Immature natural killer cell (primary cell): ENCODE measurements around the gene SAMD14. TPM values are rescaled to one million over a fixed set of nuclear protein-coding genes. Genes with fewer than 3 reads are reported as not detected.

Experiments
- DNase-seq, 3 donors: peaks; one replicate each; pipeline ENCODE4 v3.0.0; 2022; ENCODE audit warnings: mixed read lengths in 1 of 3
- H3K27ac Mint-ChIP-seq, 6 donors: one replicate each; pipeline ENCODE4 v1.8.0; 2020; ENCODE audit warnings: mixed read lengths in 6 of 6, mild to moderate bottlenecking in 5 of 6, inconsistent platforms in 4 of 6, moderate library complexity in 3 of 6
- H3K27me3 Mint-ChIP-seq, 3 donors: one replicate each; pipeline ENCODE4 v1.8.0; 2020 to 2021; ENCODE audit warnings: low read depth in 3 of 3, mild to moderate bottlenecking in 3 of 3, mixed read lengths in 3 of 3, moderate library complexity in 3 of 3, inconsistent platforms in 1 of 3
- H3K36me3 Mint-ChIP-seq, 3 donors: one replicate each; pipeline ENCODE4 v1.8.0; 2020; ENCODE audit warnings: mixed read lengths in 3 of 3, inconsistent platforms in 2 of 3, mild to moderate bottlenecking in 2 of 3
- H3K4me1 Mint-ChIP-seq, 2 donors: one replicate each; pipeline ENCODE4 v1.8.0; 2020; ENCODE audit warnings: inconsistent platforms in 2 of 2, mild to moderate bottlenecking in 2 of 2, mixed read lengths in 2 of 2, moderate library complexity in 1 of 2
- H3K4me3 Mint-ChIP-seq, 5 donors: one replicate each; pipeline ENCODE4 v1.8.0; 2020; ENCODE audit warnings: mild to moderate bottlenecking in 5 of 5, mixed read lengths in 5 of 5, inconsistent platforms in 3 of 5, moderate library complexity in 3 of 5
- H3K9me3 Mint-ChIP-seq, 6 donors: one replicate each; pipeline ENCODE4 v1.8.0; 2020; ENCODE audit warnings: mild to moderate bottlenecking in 6 of 6, mixed read lengths in 6 of 6, inconsistent platforms in 4 of 6, moderate library complexity in 3 of 6
- polyA plus RNA-seq, 3 donors: library from polyadenylated mRNA; unstranded; fragments of 300-500 nt; fragmentation: Illumina TruSeq; gene quantifications; one replicate each; pipeline ENCODE4 v1.2.3, GENCODE V29; 2021

The SAMD14 gene
- polyA plus RNA-seq, 3 donors from 2014 or later = 1.2 TPM; not detected in 2

- peak overlapping the region in 2 of 6 donors; percentile 38 to 40 for H3K27ac Mint-ChIP-seq
- DNase-seq = no peak
- H3K4me1 Mint-ChIP-seq = peaks cover 21 to 23% of the 10 kb centered on the region in 2 donors
- peaks cover 8 to 17% (median 16%) of the 10 kb centered on the region in 3 donors for H3K36me3 Mint-ChIP-seq
- peaks cover 0 to 3% (median 0%) of the 10 kb centered on the region in 3 donors for H3K27me3 Mint-ChIP-seq
- H3K9me3 Mint-ChIP-seq = no peaks in the 10 kb centered on the region
- H3K4me3 Mint-ChIP-seq = no peak overlapping the region
These were observed 26.7 kb downstream of the SAMD14 start for GRCh38 chr17:50103252-50103651.

DNA sequence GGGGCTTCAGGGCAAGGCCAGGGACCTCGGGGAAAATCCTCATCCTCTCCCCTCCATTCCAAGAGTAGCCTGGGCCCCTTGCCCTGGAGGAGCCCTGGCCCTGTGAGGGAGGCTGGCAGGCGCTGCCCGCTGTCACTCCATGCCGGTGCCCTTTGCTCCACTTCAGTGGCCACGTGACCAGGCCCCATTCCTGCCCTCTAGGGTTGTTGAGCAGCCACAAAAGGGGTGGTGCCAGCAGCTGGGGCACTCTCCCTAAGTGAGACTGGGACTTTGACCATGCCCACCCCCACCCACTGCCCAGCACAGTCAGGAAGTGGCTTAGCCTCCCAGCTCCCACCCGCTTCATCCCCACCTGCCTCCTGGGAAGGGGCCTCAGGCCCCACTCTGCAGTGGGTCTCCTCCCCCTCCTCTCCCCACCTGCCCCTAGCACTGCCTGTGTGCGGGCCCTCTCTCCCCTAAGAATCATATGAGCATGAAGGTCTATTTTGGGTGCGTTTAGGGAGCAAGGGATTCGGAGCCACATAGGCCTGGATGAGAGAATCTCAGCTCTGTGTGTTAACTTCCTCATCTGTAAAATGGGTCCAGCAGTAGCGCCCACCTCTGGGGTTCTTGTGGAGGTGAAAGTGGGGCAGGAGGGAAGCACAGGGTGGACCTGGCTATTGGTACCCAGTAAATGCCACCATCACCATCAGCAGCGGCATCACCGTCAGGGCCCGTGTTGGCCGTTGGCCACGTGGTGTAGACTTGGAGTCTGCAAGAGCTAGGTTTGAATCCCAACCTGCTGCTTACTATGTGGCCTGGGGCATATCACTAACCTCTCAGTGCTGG lies 27.6 kb downstream of the SAMD14 start:
- Mint-ChIP-seq H3K36me3 (peaks cover 8 to 19% (median 13%) of the 10 kb centered on the region in 3 donors), H3K27me3 (peaks cover 0 to 3% (median 0%) of the 10 kb centered on the region in 3 donors), H3K4me1 (peaks cover 23 to 25% of the 10 kb centered on the region in 2 donors), H3K4me3 (no peak overlapping the region), H3K27ac (no peak overlapping the region), H3K9me3 (no peaks in the 10 kb centered on the region)
- no peak for DNase-seq

DNA sequence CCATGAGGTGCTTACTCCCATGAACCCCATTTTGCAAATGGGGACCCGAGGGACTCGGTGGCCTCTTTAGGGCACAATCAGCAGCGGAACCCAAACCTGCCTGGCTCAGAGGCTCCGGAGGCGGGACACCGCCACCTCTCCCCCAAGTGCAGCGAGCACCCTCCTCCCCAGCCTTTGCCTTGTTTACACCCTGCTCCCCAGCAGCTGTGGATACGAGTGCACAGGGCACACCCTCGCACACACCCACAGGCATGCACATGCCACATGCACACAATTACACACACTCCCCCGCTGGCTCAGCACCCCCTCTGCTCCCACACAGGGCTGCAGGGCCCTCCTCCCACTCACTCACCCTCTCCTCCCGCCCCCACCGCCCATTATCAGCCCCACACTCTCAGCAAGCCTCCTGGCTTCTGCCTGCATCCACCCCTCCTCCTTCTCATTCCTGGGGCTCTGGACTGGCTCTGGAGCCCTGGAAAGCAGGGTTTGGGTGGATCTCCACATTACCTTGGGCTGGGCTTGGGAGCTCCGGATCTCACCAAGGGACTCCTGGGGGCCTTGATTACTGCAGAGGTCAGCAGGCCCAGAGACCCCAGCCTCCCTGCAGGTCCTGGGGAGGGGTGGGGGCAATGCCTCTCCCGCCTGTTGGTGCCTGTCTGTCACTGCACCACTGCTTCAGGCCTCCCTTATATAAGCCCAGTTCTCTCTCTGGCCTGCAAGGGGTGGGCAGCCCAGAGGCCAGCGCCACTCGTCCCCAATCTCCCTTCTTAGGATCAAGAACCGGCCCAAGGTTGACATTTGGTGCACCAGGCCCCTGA lies 28.4 kb downstream of the SAMD14 start:
- Mint-ChIP-seq H3K27me3 (peaks cover 0 to 3% (median 0%) of the 10 kb centered on the region in 3 donors), H3K36me3 (peaks cover 8 to 19% (median 13%) of the 10 kb centered on the region in 3 donors), H3K27ac (no peak overlapping the region), H3K4me1 (peaks cover 29 to 33% of the 10 kb centered on the region in 2 donors), H3K9me3 (no peaks in the 10 kb centered on the region), H3K4me3 (no peak overlapping the region)
- DNase-seq = no peak

GRCh38 chr17:50100921-50101345 lies 29.0 kb downstream of the SAMD14 start:
- Mint-ChIP-seq H3K9me3 (no peaks in the 10 kb centered on the region), H3K4me1 (peaks cover 33 to 39% of the 10 kb centered on the region in 2 donors), H3K27me3 (peaks cover 0 to 3% (median 0%) of the 10 kb centered on the region in 3 donors), H3K36me3 (peaks cover 8 to 16% (median 9%) of the 10 kb centered on the region in 3 donors), H3K4me3 (no peak overlapping the region), H3K27ac (no peak overlapping the region)
- DNase-seq = no peak

DNA sequence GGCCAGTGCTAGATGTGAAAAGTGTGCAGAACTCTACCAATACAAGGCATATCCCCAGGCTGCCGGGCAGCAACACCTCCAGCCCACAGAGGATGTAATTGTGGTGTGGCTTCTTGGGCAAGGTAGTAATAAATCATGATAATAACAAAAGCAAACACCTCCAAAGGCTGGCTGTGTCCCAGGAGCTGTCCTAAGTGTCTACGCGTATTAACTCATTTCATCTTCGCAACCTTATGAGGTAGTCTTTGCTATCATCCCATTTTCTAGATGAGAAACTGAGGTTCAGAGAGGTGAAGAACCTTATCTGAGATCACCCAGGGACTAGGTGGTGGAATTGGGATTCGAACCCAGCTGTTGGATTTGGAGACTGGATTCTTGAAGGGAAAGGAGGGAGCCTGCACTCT lies 29.5 kb downstream of the SAMD14 start:
- H3K4me3 Mint-ChIP-seq = peak overlapping the region in 3 of 5 donors; percentile 14 to 40 (median 21)
- peaks cover 0 to 3% (median 3%) of the 10 kb centered on the region in 3 donors for H3K27me3 Mint-ChIP-seq
- peaks cover 8 to 14% (median 9%) of the 10 kb centered on the region in 3 donors for H3K36me3 Mint-ChIP-seq
- peak overlapping the region in 4 of 6 donors; percentile 46 to 54 (median 50) for H3K27ac Mint-ChIP-seq
- peaks cover 37 to 43% of the 10 kb centered on the region in 2 donors for H3K4me1 Mint-ChIP-seq
- peak; percentile 22 to 32 (median 24) for DNase-seq
- no peaks in the 10 kb centered on the region for H3K9me3 Mint-ChIP-seq

DNA sequence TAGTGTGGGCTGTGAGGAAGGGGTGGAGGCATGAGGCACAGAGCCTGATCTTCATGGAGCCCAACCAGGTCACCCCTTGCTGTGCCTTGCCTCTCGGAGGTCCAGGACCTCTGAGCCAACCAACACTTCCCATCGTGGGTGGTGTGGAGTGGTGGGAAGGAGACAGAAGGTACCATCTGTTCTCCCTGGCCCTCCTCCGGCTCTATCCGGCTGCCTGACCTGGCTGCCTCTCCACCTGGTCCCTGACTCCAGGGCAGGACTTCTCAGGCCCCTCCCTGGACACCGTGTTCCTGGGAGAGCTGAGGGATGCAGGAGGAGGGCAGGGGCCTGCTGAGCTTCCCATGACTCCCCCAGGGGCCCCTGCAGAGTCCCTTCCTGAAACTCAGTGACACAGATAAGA lies 31.0 kb downstream of the SAMD14 start:
- no peak for DNase-seq
- Mint-ChIP-seq H3K27me3 (peaks cover 9 to 11% (median 10%) of the 10 kb centered on the region in 3 donors), H3K4me1 (peaks cover 50% of the 10 kb centered on the region in 2 donors), H3K36me3 (peaks cover 4 to 8% (median 7%) of the 10 kb centered on the region in 3 donors), H3K27ac (no peak overlapping the region), H3K4me3 (peak overlapping the region in 1 of 5 donors; percentile 11), H3K9me3 (no peaks in the 10 kb centered on the region)

DNA sequence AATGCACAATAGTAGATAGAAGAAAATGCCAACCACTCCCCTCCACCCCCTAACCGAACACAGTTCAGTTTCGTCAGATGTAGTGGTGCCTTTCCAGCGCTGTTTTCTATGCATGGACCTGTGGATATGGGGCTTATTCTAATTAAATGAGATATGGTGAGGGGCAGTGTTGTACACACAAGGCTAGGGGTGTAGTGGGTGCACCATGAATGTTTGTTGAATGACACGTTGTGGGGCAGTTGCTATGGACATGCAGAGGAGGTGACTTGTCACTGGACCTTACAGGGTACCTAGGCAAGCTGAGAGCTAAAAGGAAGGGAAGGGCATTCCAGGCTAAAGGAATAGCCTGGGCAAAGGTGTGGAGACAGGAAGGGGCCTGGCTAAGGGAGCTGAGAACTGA lies 31.4 kb downstream of the SAMD14 start:
- H3K27ac Mint-ChIP-seq = peak overlapping the region in 1 of 6 donors; percentile 50
- H3K4me3 Mint-ChIP-seq = peak overlapping the region in 3 of 5 donors; percentile 11 to 36 (median 11)
- H3K27me3 Mint-ChIP-seq = peaks cover 9 to 11% (median 10%) of the 10 kb centered on the region in 3 donors
- peaks cover 50 to 55% of the 10 kb centered on the region in 2 donors for H3K4me1 Mint-ChIP-seq
- H3K9me3 Mint-ChIP-seq = no peaks in the 10 kb centered on the region
- DNase-seq = no peak
- peaks cover 4 to 8% (median 7%) of the 10 kb centered on the region in 3 donors for H3K36me3 Mint-ChIP-seq

GRCh38 chr17:50097926-50098325 lies 32.0 kb downstream of the SAMD14 start:
- H3K4me1 Mint-ChIP-seq = peaks cover 47 to 60% of the 10 kb centered on the region in 2 donors

GRCh38 chr17:50097455-50097854 lies 32.5 kb downstream of the SAMD14 start:
- Mint-ChIP-seq H3K4me3 (peak overlapping the region in 3 of 5 donors; percentile 15 to 45 (median 26)), H3K9me3 (no peaks in the 10 kb centered on the region), H3K27ac (no peak overlapping the region), H3K4me1 (peaks cover 46 to 60% of the 10 kb centered on the region in 2 donors), H3K36me3 (peaks cover 4 to 8% (median 7%) of the 10 kb centered on the region in 3 donors), H3K27me3 (peaks cover 9 to 11% (median 10%) of the 10 kb centered on the region in 3 donors)
- DNase-seq = no peak

More at GRCh38 chr17:50097926-50098325, 32.0 kb downstream of the SAMD14 start:
- peaks cover 9 to 11% (median 10%) of the 10 kb centered on the region in 3 donors for H3K27me3 Mint-ChIP-seq
- H3K4me3 Mint-ChIP-seq = no peak overlapping the region
- no peak for DNase-seq
- H3K36me3 Mint-ChIP-seq = peaks cover 4 to 8% (median 7%) of the 10 kb centered on the region in 3 donors
- no peak overlapping the region for H3K27ac Mint-ChIP-seq
- no peaks in the 10 kb centered on the region for H3K9me3 Mint-ChIP-seq

DNA sequence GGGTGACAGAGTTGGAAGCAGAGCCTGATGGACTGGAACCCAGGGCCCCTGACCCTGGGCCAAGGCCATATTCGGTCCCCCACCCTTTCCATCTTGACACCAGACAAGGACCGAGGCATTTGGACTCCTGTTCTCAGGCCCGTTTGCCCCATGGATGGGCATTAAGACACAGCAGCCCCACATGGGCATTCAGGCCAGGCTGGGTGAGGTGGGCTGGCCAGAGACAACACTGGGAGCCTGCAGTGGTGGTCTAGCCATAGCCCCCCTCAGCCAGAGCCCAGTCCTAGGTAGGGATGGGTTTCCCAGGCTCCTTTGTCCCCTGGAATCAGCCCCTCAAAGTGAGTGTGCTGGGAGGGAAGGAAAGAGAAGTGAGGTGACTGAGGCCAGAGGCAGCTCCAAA lies 33.2 kb downstream of the SAMD14 start:
- peaks cover 9 to 11% (median 10%) of the 10 kb centered on the region in 3 donors for H3K27me3 Mint-ChIP-seq
- peak overlapping the region in 4 of 5 donors; percentile 96 to 100 (median 99) for H3K4me3 Mint-ChIP-seq
- no peak for DNase-seq
- H3K27ac Mint-ChIP-seq = peak overlapping the region in 1 of 6 donors; percentile 58
- H3K36me3 Mint-ChIP-seq = peaks cover 4 to 8% (median 7%) of the 10 kb centered on the region in 3 donors
- peaks cover 46 to 60% of the 10 kb centered on the region in 2 donors for H3K4me1 Mint-ChIP-seq
- H3K9me3 Mint-ChIP-seq = no peaks in the 10 kb centered on the region

DNA sequence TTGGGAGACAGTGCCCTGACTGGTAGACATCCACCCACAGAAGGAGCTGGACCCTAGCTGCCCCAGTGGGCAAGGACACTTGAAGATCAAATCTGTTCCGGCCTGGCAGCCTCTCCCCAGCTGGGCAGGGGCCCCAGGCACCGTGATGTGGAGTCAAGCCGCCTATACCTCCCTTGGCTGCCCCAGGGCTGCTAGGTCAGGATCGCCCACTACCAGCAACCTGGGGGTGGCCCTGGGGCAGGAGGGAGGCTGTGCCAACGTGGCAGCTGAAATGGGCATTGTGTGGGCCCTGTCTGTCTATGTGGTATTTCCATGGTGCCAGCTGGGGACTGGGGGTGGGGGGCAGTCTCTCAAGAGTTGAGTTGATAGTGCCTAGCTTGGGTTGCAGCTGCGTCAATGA lies 33.9 kb downstream of the SAMD14 start:
- no peaks in the 10 kb centered on the region for H3K9me3 Mint-ChIP-seq

GRCh38 chr17:50095626-50096037 lies 34.3 kb downstream of the SAMD14 start:
- DNase-seq = no peak
- H3K27ac Mint-ChIP-seq = peak overlapping the region; percentile 82 to 98 (median 96)
- H3K36me3 Mint-ChIP-seq = peaks cover 4 to 8% (median 7%) of the 10 kb centered on the region in 3 donors
- H3K27me3 Mint-ChIP-seq = peaks cover 6 to 11% (median 11%) of the 10 kb centered on the region in 3 donors
- H3K9me3 Mint-ChIP-seq = no peaks in the 10 kb centered on the region
- peak overlapping the region; percentile 96 to 100 (median 99) for H3K4me3 Mint-ChIP-seq
- peaks cover 45 to 57% of the 10 kb centered on the region in 2 donors for H3K4me1 Mint-ChIP-seq

More for the DNA sequence above, 33.9 kb downstream of the SAMD14 start:
- Mint-ChIP-seq H3K36me3 (peaks cover 4 to 8% (median 7%) of the 10 kb centered on the region in 3 donors), H3K27me3 (peaks cover 9 to 11% (median 10%) of the 10 kb centered on the region in 3 donors), H3K4me3 (peak overlapping the region; percentile 96 to 100 (median 99)), H3K4me1 (peaks cover 46 to 60% of the 10 kb centered on the region in 2 donors), H3K27ac (peak overlapping the region; percentile 82 to 98 (median 96))
- no peak for DNase-seq
